CD4-positive, alpha-beta T cell treated with Interleukin-15 for 1 hour (primary cell): ENCODE data around the gene TFF3.

Source experiments
- DNase-seq: peaks from one replicate; pipeline ENCODE4 v3.0.0-alpha.2; 2020

Gene TFF3

DNA sequence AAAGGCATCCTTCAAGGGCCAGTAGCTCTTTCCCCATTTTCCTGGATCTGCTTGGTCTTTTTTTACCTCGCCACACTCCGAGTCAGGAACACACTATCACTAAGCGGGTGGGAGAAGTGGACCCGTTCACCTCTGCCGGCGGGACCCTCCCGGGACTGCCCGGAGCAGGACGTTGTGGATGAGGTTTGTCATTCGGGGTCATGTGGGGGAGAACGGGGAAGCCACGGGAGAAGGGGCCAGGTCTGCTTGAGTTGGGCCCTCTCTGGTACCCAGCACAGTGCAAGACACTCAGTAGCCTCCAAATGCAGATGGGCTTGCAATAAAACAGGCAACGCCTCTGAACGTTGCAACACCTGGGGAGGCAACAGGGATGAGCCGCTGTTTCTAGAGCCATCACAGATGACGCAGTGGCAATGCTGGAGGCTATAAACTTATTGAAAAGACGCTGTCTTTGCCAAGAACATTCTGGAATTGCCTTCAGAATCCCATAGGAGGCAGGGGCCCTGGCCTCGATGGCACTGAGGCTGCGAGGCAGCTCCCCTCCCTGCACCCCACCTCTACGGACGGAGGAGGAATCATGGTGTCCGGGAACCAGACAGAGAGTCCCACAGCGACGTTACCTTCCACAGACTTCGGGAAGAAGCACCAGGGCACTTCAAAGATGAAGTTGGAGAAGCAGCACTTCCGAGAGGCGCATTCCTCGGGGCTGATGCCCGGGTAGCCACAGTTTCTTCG is 31.8 kb upstream of the TFF3 start:
- no peak for DNase-seq

DNA sequence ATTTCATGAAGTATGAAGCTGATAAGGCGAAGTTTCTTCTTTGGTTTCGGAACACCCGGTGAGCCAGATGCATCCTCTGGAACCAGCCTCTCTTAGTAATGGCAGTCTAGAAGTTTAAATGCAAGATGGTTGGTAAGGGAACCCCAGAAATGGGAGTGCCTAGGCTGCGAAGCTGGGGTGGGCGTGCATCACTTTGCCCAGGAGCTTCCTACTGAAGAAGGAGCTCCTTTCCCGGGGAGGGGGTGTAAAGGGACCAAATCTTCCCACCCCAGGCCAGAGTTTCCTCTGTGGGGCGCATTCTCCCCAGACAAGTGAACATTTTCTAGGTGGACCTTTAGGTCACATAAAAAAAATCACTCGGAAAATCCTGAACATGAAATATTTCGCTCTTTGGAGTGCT is 31.2 kb upstream of the TFF3 start:
- no peak for DNase-seq

GRCh38 chr21:42344631-42345030 is 29.4 kb upstream of the TFF3 start:
- DNase-seq = no peak

DNA sequence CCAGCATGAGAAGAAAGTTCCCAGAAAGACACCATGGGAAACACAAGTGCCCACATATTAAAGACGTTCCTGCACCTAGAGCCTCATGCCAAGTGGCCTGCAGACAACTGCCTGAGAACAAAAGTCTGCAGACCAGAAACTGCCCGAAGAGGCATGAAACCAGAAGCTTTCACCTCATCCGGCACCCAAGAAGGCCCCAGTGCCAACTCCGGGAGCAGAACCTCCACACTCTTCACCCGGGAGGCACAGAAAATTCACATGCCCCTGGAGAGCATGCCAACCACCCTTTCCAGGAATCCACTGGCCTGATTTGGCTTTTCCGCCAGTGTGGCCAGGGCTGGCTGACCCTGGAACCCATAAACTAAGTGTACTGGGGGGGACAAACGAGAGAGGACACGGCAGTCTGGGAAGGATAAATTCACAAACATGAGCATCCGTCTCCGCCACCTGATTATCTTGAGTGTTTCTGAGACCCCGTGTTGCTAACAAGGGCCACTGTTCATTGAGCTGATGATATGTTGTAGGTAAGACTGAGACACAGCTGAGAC is 28.8 kb upstream of the TFF3 start:
- DNase-seq = no peak

DNA sequence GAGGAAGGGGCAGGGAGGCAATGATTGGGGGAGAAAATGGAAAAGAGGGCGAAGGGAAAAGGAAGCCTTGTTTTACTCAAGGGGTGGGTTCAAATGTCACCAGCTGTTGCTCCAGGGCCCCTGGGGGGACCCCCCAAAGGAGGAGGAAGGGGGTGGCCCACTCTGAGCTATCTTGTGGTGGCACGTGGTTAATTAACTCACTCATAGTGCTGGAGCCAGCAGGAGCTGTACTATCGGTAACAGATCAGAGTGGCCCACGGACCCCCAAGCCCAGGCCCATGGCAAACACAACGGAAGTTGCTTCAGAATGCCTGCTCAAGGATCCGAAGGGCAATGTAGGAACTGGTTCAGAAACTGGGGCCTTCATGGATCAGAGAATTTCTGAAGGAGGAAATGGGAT is 28.3 kb upstream of the TFF3 start:
- no peak for DNase-seq

- no peak for DNase-seq
Measured at GRCh38 chr21:42343101-42343500, 27.9 kb upstream of the TFF3 start.

DNA sequence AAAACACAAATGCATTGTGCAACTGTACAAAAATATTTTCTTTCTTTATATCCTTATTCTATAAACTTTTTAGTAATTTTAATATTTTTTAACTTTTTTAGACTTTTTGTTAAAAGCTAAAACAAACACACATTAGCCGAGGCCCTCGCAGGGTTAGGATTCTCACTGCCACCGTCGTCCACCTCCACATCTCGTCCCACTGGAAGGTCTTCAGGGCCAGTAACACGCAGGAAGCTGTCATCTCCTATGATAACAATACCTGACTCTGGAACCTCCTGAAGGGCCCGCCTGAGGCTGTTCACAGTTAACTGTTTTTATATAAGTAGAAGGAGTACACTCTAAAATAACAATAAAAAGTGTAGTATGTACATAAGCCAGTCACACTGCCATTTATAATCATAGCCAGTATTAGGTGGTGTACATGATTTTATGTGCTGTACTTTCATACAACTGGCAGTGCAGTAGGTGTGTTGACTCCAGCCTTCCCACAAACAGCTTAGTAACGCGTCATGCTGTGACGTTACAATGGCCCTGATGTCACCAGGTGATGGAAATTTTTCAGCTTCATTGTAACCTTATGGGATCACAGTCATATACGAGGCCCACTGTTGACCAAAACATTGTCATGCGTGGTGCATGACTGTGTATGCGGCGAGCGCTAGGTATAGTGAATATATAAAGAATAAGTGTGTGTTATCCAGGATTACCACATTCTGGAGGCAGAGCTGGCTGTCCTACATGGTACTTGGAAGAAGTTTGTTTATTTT is 26.8 kb upstream of the TFF3 start:
- no peak for DNase-seq

GRCh38 chr21:42340187-42341050 is 25.2 kb upstream of the TFF3 start:
- DNase-seq = no peak

GRCh38 chr21:42338729-42339715 is 23.8 kb upstream of the TFF3 start:
- DNase-seq = no peak

GRCh38 chr21:42337830-42338728 is 22.9 kb upstream of the TFF3 start:
- DNase-seq = peak; percentile 81

GRCh38 chr21:42337276-42337675 is 22.1 kb upstream of the TFF3 start:
- DNase-seq = no peak

- DNase-seq = no peak
Measured at GRCh38 chr21:42336054-42336453, 20.8 kb upstream of the TFF3 start.

GRCh38 chr21:42332557-42333317 is 17.5 kb upstream of the TFF3 start:
- no peak for DNase-seq

GRCh38 chr21:42331660-42332059 is 16.5 kb upstream of the TFF3 start:
- DNase-seq = no peak

DNA sequence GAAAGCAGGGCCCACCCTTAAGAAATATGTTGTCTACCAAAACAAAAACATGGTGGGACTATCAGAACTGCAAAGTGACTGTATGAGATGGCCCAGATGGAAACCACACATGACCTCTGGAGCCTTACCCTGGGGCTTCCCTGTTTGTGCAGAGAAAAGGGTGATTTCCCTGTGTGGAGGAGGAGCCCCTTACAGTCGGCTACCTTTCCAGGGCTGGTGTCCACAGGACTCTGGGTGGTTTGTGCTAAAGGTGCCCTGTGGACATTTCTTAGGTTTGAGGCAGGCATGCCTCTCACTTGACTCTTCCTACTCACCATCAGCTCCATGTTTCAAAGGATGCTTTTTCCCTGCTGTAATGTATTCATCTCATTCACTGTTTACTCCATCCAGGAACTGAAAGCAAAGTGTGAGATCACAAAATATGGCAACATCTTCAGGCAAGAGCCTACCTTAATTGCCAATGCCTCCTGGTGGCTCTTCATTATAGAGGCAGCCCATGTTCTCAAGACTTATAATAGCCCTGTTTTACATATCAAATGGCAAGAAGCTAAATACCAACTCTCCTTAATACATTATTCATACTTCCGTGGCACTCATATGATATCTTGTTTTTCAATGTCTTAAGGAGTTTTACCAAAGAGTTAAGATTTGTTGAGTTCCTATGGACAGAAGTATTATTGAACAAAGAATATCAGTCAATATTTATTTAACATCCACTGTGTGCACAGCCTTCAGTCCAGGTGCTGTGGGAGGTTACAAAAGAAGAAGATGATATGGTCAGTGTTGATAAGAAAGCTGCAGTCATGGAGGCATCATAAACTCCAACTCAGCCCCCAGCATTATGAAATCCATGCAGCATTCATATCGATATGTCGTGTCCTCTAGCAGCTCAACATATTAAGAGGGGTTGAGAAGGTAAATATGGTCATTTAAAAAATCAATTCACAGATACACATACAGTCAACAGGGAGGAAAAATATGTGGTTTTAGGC is 15.5 kb upstream of the TFF3 start:
- no peak for DNase-seq

GRCh38 chr21:42324896-42325295 is 9.7 kb upstream of the TFF3 start:
- no peak for DNase-seq

GRCh38 chr21:42321845-42322244 is 6.6 kb upstream of the TFF3 start:
- no peak for DNase-seq

- no peak for DNase-seq
Measured at GRCh38 chr21:42321231-42321630, 6.0 kb upstream of the TFF3 start.

GRCh38 chr21:42320791-42321190 is 5.6 kb upstream of the TFF3 start:
- no peak for DNase-seq
